HG02798 (cell line): ENCODE measurements around the gene ABCG2.
A peak's percentile ranks its signal among the peaks of the same experiment; 100 is the strongest.

ENCODE experiments used
- ATAC-seq: cut with Tn5 transposase; IDR thresholded peaks from one replicate; pipeline ENCODE4 v1.9.1; 2021; ENCODE audit warnings: mild to moderate bottlenecking; ENCODE audit not compliant: unreplicated experiment, poor library complexity

Gene ABCG2

GRCh38 chr4:88077911-88078524 is 80.4 kb downstream of the ABCG2 start:
- ATAC-seq = no peak

- ATAC-seq = no peak
These were observed 83.1 kb downstream of the ABCG2 start for GRCh38 chr4:88075336-88075735.

- ATAC-seq = no peak
These were observed 88.4 kb downstream of the ABCG2 start for GRCh38 chr4:88070031-88070430.

GRCh38 chr4:88064410-88064809 is 94.0 kb downstream of the ABCG2 start:
- no peak for ATAC-seq

- ATAC-seq = no peak
These were observed 94.7 kb downstream of the ABCG2 start for GRCh38 chr4:88063634-88064296.

GRCh38 chr4:88062843-88063242 is 95.6 kb downstream of the ABCG2 start:
- ATAC-seq = no peak

GRCh38 chr4:88062311-88062710 is 96.1 kb downstream of the ABCG2 start:
- ATAC-seq = no peak

- no peak for ATAC-seq
These were observed 98.0 kb downstream of the ABCG2 start for GRCh38 chr4:88060431-88060830.

GRCh38 chr4:88059766-88060165 is 98.7 kb downstream of the ABCG2 start:
- ATAC-seq = no peak

- ATAC-seq = no peak
These were observed 100.1 kb downstream of the ABCG2 start for GRCh38 chr4:88058295-88058694.

GRCh38 chr4:88054901-88055300 is 103.5 kb downstream of the ABCG2 start:
- ATAC-seq = peak; percentile 55

- no peak for ATAC-seq
These were observed 104.2 kb downstream of the ABCG2 start for GRCh38 chr4:88054229-88054628.

- ATAC-seq = no peak
These were observed 113.4 kb downstream of the ABCG2 start for GRCh38 chr4:88045021-88045420.

GRCh38 chr4:88043586-88044340 is 114.7 kb downstream of the ABCG2 start:
- ATAC-seq = no peak

- no peak for ATAC-seq
These were observed 115.4 kb downstream of the ABCG2 start for GRCh38 chr4:88043001-88043400.

GRCh38 chr4:88041626-88042025 is 116.8 kb downstream of the ABCG2 start:
- no peak for ATAC-seq

GRCh38 chr4:88040707-88041106 is 117.7 kb downstream of the ABCG2 start:
- no peak for ATAC-seq
